MM.1S (cell line): ENCODE data around the gene BMP2K.

ENCODE experiments used
- DNase-seq: peaks from one replicate; pipeline ENCODE4 v3.0.0-alpha.2; 2015
- H2AFZ ChIP-seq: fragments of 300-600 bp; sonication (generic); 2 replicates; pipeline ENCODE4 v1.6.0; 2016; ENCODE audit warnings: antibody characterized with exemption, low read length
- H3F3A ChIP-seq: fragments of 300-600 bp; sonication (generic); 2 replicates; pipeline ENCODE4 v1.6.1; 2016; ENCODE audit warnings: mild to moderate bottlenecking, antibody characterized with exemption, low read length, moderate library complexity, mixed read lengths; ENCODE audit not compliant: insufficient read depth
- H3K27ac ChIP-seq: fragments of 300-600 bp; sonication (generic); 2 replicates; pipeline ENCODE4 v1.5.1; 2016; ENCODE audit warnings: mild to moderate bottlenecking, low read length
- H3K27me3 ChIP-seq: fragments of 300-600 bp; sonication (generic); replicated peaks from 2 replicates; pipeline ENCODE4 v1.6.0; 2016; ENCODE audit warnings: low read length; ENCODE audit not compliant: insufficient read depth
- H3K36me3 ChIP-seq: fragments of 300-600 bp; sonication (generic); replicated peaks from 2 replicates; pipeline ENCODE4 v1.6.1; 2016; ENCODE audit warnings: mild to moderate bottlenecking, low read length, mixed read lengths; ENCODE audit not compliant: insufficient read depth
- H3K4me1 ChIP-seq: fragments of 300-600 bp; sonication (generic); 2 replicates; pipeline ENCODE4 v1.6.1; 2016; ENCODE audit warnings: low read length, mixed read lengths
- H3K4me2 ChIP-seq: fragments of 300-600 bp; sonication (generic); 2 replicates; pipeline ENCODE4 v1.6.0; 2016; ENCODE audit warnings: low read depth, low read length
- H3K4me3 ChIP-seq: fragments of 300-600 bp; sonication (generic); 2 replicates; pipeline ENCODE4 v1.5.1; 2016; ENCODE audit warnings: low read length, mixed read lengths
- H3K79me2 ChIP-seq: fragments of 300-600 bp; sonication (generic); 2 replicates; pipeline ENCODE4 v1.6.1; 2016; ENCODE audit warnings: mixed run types, low read length, mixed read lengths
- H3K9ac ChIP-seq: fragments of 300-600 bp; sonication (generic); 2 replicates; pipeline ENCODE4 v1.6.1; 2016; ENCODE audit warnings: low read length, mixed read lengths
- H3K9me2 ChIP-seq: fragments of 300-600 bp; sonication (generic); replicated peaks from 2 replicates; pipeline ENCODE4 v1.6.1; 2016; ENCODE audit warnings: mild to moderate bottlenecking, low read length, mixed read lengths; ENCODE audit not compliant: insufficient read depth
- H3K9me3 ChIP-seq: fragments of 300-600 bp; sonication (generic); replicated peaks from 2 replicates; pipeline ENCODE4 v1.6.1; 2016; ENCODE audit warnings: mild to moderate bottlenecking, low read length, mixed read lengths; ENCODE audit not compliant: insufficient read depth
- H4K20me1 ChIP-seq: fragments of 300-600 bp; sonication (generic); 2 replicates; pipeline ENCODE4 v1.6.1; 2016; ENCODE audit warnings: mild to moderate bottlenecking, low read length, moderate library complexity, mixed read lengths; ENCODE audit not compliant: insufficient read depth
- CTCF ChIP-seq: fragments of 300-600 bp; sonication (generic); IDR thresholded peaks from 2 replicates; pipeline ENCODE4 v1.5.1; 2016; ENCODE audit warnings: antibody characterized with exemption, low read length, mixed read lengths
- EZH2 ChIP-seq: fragments of 300-600 bp; sonication (generic); optimal IDR thresholded peaks from 2 replicates; pipeline ENCODE3; 2017; ENCODE audit warnings: low read depth, mild to moderate bottlenecking, antibody characterized with exemption, low read length, mixed read lengths
- EZH2phosphoT487 ChIP-seq: fragments of 300-600 bp; sonication (generic); IDR thresholded peaks from 2 replicates; pipeline ENCODE4 v1.6.1; 2018; ENCODE audit warnings: antibody characterized with exemption, low read length

Gene BMP2K

GRCh38 chr4:78960926-78961325 is 184.8 kb downstream of the BMP2K start:
- H4K20me1 ChIP-seq = no peaks in the 10 kb centered on the region
- H3K9me2 ChIP-seq = no peaks in the 10 kb centered on the region
- H3K27ac ChIP-seq = no peak overlapping the region
- H3K4me3 ChIP-seq = no peak overlapping the region
- no peaks in the 10 kb centered on the region for H3K9me3 ChIP-seq
- no peak overlapping the region for H3K9ac ChIP-seq
- no peaks in the 10 kb centered on the region for H3K79me2 ChIP-seq
- H3F3A ChIP-seq = no peaks in the 10 kb centered on the region
- peak; percentile 12 for DNase-seq
- H3K27me3 ChIP-seq = no peaks in the 10 kb centered on the region
- no peaks in the 10 kb centered on the region for H3K4me1 ChIP-seq
- TF ChIP-seq CTCF (no peak), EZH2 (no peak), EZH2phosphoT487 (no peak)
- no peak overlapping the region for H2AFZ ChIP-seq
- no peaks in the 10 kb centered on the region for H3K36me3 ChIP-seq
- H3K4me2 ChIP-seq = no peak overlapping the region
